Karpas-422 (cell line): Measurements from ENCODE around the gene RPL31. TPM values are rescaled to one million over a fixed set of nuclear protein-coding genes. Genes with fewer than 3 reads are reported as not detected.

Experiments used
- DNase-seq: peaks from one replicate; pipeline ENCODE4 v3.0.0-alpha.2; 2015
- H2AFZ ChIP-seq: fragments of 200-600 bp; sonication (generic); 2 replicates; pipeline ENCODE4 v1.6.1; 2014; ENCODE audit warnings: antibody characterized with exemption, low read length, mixed read lengths
- H3K27ac ChIP-seq: fragments of 200-600 bp; sonication (generic); 2 replicates; pipeline ENCODE4 v1.5.1; 2014; ENCODE audit warnings: mild to moderate bottlenecking, low read length, moderate library complexity
- H3K27me3 ChIP-seq: fragments of 200-600 bp; sonication (generic); 2 replicates; pipeline ENCODE4 v1.6.1; 2014; ENCODE audit warnings: low read length, mixed read lengths
- H3K36me3 ChIP-seq: fragments of 200-600 bp; sonication (generic); 2 replicates; pipeline ENCODE4 v1.6.1; 2014; ENCODE audit warnings: low read length, mixed read lengths; ENCODE audit not compliant: insufficient read depth
- H3K4me1 ChIP-seq: fragments of 200-600 bp; sonication (generic); 2 replicates; pipeline ENCODE4 v1.6.1; 2014; ENCODE audit warnings: mild to moderate bottlenecking, low read length, mixed read lengths
- H3K4me2 ChIP-seq: fragments of 200-600 bp; sonication (generic); 2 replicates; pipeline ENCODE4 v1.6.1; 2014; ENCODE audit warnings: low read length, low read depth, mild to moderate bottlenecking; ENCODE audit not compliant: poor library complexity, severe bottlenecking
- H3K4me3 ChIP-seq: fragments of 200-600 bp; sonication (generic); 2 replicates; pipeline ENCODE4 v1.5.1; 2014; ENCODE audit warnings: mild to moderate bottlenecking, antibody characterized with exemption, low read length, mixed read lengths
- H3K79me2 ChIP-seq: fragments of 200-600 bp; sonication (generic); 2 replicates; pipeline ENCODE4 v1.6.1; 2014; ENCODE audit warnings: mild to moderate bottlenecking, low read length, mixed read lengths
- H3K9ac ChIP-seq: fragments of 200-600 bp; sonication (generic); 2 replicates; pipeline ENCODE4 v1.6.0; 2014; ENCODE audit warnings: low read length
- H3K9me2 ChIP-seq: fragments of 200-600 bp; sonication (generic), shearing (Covaris generic); replicated peaks from 2 replicates; pipeline ENCODE4 v1.6.0; 2014; ENCODE audit warnings: mild to moderate bottlenecking, low read length, moderate library complexity; ENCODE audit not compliant: insufficient read depth
- H3K9me3 ChIP-seq: fragments of 300-700, 200-600 bp; sonication (generic); 2 replicates; pipeline ENCODE4 v1.6.1; 2014; ENCODE audit warnings: low read length, mixed read lengths
- H4K20me1 ChIP-seq: fragments of 200-600 bp; sonication (generic); 2 replicates; pipeline ENCODE4 v1.6.1; 2014; ENCODE audit warnings: mild to moderate bottlenecking, antibody characterized with exemption, low read length, low read depth; ENCODE audit not compliant: insufficient read depth
- total RNA-seq: library from RNA; depleted of rRNA; stranded (reverse); fragments of >200 nt; shearing (Covaris generic); gene quantifications from 2 replicates; pipeline ENCODE4 v1.2.3, GENCODE V29; 2014; ENCODE audit warnings: low replicate concordance

The RPL31 gene
- total RNA-seq, 1 experiment from 2014 or later: 1,797 TPM

GRCh38 chr2:101004620-101005325 is 2.7 kb downstream of the RPL31 start:
- no peak overlapping the region for H2AFZ ChIP-seq
- no peak overlapping the region for H3K27ac ChIP-seq
- H4K20me1 ChIP-seq: peaks cover 28% of the 10 kb centered on the region
- H3K4me2 ChIP-seq: no peak overlapping the region
- H3K9ac ChIP-seq: no peak overlapping the region
- peaks cover 57% of the 10 kb centered on the region for H3K36me3 ChIP-seq
- peaks cover 19% of the 10 kb centered on the region for H3K4me1 ChIP-seq
- peaks cover 23% of the 10 kb centered on the region for H3K79me2 ChIP-seq
- H3K9me3 ChIP-seq: no peaks in the 10 kb centered on the region
- H3K27me3 ChIP-seq: no peaks in the 10 kb centered on the region
- H3K4me3 ChIP-seq: no peak overlapping the region
- no peaks in the 10 kb centered on the region; the same call in 1 of the 2 replicates for H3K9me2 ChIP-seq
- DNase-seq: no peak

- Histone ChIP-seq H3K9me3 (no peaks in the 10 kb centered on the region), H3K79me2 (peaks cover 23% of the 10 kb centered on the region), H3K9ac (no peak overlapping the region), H3K4me3 (no peak overlapping the region), H4K20me1 (peaks cover 28% of the 10 kb centered on the region), H3K4me2 (no peak overlapping the region), H3K27me3 (no peaks in the 10 kb centered on the region), H3K4me1 (peaks cover 19% of the 10 kb centered on the region), H2AFZ (no peak overlapping the region), H3K36me3 (peaks cover 57% of the 10 kb centered on the region), H3K9me2 (no peaks in the 10 kb centered on the region; the same call in 1 of the 2 replicates), H3K27ac (no peak overlapping the region)
- no peak for DNase-seq
Observed at GRCh38 chr2:101006065-101006715, 4.1 kb downstream of the RPL31 start.

DNA sequence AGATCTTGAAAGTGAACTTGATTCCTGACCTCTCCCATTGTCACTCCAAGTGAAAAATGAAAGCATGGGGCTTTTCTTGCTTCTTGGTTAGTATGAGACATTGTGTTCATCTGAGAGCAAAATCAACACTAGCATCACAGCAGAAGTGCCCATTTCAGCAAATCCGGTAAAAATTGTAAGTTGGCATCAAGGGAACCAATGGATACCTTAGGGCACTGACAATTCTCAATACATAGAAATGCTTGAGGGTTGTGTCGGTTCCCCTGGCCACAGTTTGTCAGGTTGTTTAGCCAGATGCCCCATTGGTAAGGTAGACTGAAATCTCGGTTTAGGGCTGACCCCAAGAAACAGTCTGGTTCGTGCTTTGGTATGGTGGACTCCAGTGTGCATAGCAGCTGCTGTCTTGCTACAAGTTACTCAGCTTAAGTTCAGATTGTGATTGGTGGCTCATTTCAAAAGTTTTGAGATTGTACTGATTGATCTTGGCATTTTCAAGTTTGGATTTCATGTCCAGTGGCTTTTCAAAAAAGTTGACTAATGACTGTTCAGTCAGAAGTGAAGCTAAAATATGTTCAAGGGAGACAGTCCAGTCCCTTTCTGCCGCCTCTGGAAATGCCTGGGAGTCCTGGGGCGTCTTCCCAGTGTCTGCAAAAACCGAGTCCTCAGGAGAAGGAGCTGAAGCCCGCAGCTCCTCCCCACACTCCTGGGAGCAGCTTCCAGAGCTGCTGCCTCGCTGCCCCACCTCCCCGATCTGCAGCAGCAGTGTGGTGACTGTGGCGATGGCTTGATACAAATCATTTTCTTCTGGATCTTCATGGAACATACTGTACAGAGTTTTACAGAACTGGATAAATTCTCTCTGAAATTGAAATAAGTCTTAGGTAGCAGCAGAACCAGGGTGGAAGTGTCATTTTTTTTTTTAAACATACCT is 5.6 kb downstream of the RPL31 start:
- Histone ChIP-seq H3K4me1 (peaks cover 13% of the 10 kb centered on the region), H3K79me2 (peaks cover 17% of the 10 kb centered on the region), H3K4me2 (no peak overlapping the region), H4K20me1 (peaks cover 26% of the 10 kb centered on the region), H3K9me2 (no peaks in the 10 kb centered on the region), H3K9ac (no peak overlapping the region), H3K27me3 (no peaks in the 10 kb centered on the region), H3K36me3 (peaks cover 53% of the 10 kb centered on the region), H3K9me3 (no peaks in the 10 kb centered on the region), H3K4me3 (no peak overlapping the region), H3K27ac (no peak overlapping the region), H2AFZ (no peak overlapping the region)
- peak; percentile 42 for DNase-seq

GRCh38 chr2:101011152-101011551 is 9.1 kb downstream of the RPL31 start:
- H3K9ac ChIP-seq: no peak overlapping the region
- no peaks in the 10 kb centered on the region for H3K79me2 ChIP-seq
- H3K4me3 ChIP-seq: no peak overlapping the region
- H3K4me2 ChIP-seq: no peak overlapping the region
- peaks cover 19% of the 10 kb centered on the region for H3K36me3 ChIP-seq
- H3K27ac ChIP-seq: no peak overlapping the region
- no peaks in the 10 kb centered on the region for H3K4me1 ChIP-seq
- H4K20me1 ChIP-seq: 0 out of 2 replicates have a peak, but pooled peaks cover 4% of the 10 kb centered on the region
- no peak for DNase-seq
- no peak overlapping the region for H2AFZ ChIP-seq
- H3K9me2 ChIP-seq: no peaks in the 10 kb centered on the region
- no peaks in the 10 kb centered on the region for H3K27me3 ChIP-seq
- H3K9me3 ChIP-seq: no peaks in the 10 kb centered on the region

GRCh38 chr2:101012054-101012705 is 10.1 kb downstream of the RPL31 start:
- DNase-seq: no peak
- no peaks in the 10 kb centered on the region for H3K4me1 ChIP-seq
- no peaks in the 10 kb centered on the region for H3K9me3 ChIP-seq
- H4K20me1 ChIP-seq: no peaks in the 10 kb centered on the region
- no peaks in the 10 kb centered on the region for H3K9me2 ChIP-seq
- H3K79me2 ChIP-seq: no peaks in the 10 kb centered on the region
- no peak overlapping the region for H2AFZ ChIP-seq
- H3K27me3 ChIP-seq: no peaks in the 10 kb centered on the region
- H3K27ac ChIP-seq: no peak overlapping the region
- H3K4me3 ChIP-seq: no peak overlapping the region
- peaks cover 9% of the 10 kb centered on the region; the same call in 1 of the 2 replicates for H3K36me3 ChIP-seq
- H3K9ac ChIP-seq: no peak overlapping the region
- no peak overlapping the region for H3K4me2 ChIP-seq

GRCh38 chr2:101012706-101013181 is 10.7 kb downstream of the RPL31 start:
- Histone ChIP-seq H3K79me2 (no peaks in the 10 kb centered on the region), H3K27ac (no peak overlapping the region), H3K9me2 (no peaks in the 10 kb centered on the region), H3K9me3 (no peaks in the 10 kb centered on the region), H3K9ac (no peak overlapping the region), H3K4me3 (no peak overlapping the region), H3K4me1 (no peaks in the 10 kb centered on the region), H3K27me3 (no peaks in the 10 kb centered on the region), H3K4me2 (no peak overlapping the region), H3K36me3 (peaks cover 3% of the 10 kb centered on the region; the same call in 1 of the 2 replicates), H2AFZ (no peak overlapping the region), H4K20me1 (no peaks in the 10 kb centered on the region)
- peak; percentile 75 for DNase-seq

- no peak for DNase-seq
- H3K27ac ChIP-seq: no peak overlapping the region
- no peak overlapping the region for H3K9ac ChIP-seq
- no peaks in the 10 kb centered on the region for H3K27me3 ChIP-seq
- no peaks in the 10 kb centered on the region for H3K9me3 ChIP-seq
- H3K79me2 ChIP-seq: no peaks in the 10 kb centered on the region
- no peaks in the 10 kb centered on the region for H3K36me3 ChIP-seq
- H3K4me1 ChIP-seq: no peaks in the 10 kb centered on the region
- no peak overlapping the region for H2AFZ ChIP-seq
- no peak overlapping the region for H3K4me2 ChIP-seq
- no peaks in the 10 kb centered on the region for H4K20me1 ChIP-seq
- no peaks in the 10 kb centered on the region for H3K9me2 ChIP-seq
- no peak overlapping the region for H3K4me3 ChIP-seq
Observed at GRCh38 chr2:101014264-101014857, 12.3 kb downstream of the RPL31 start.
